HG02571 (cell line): ENCODE measurements around the gene REV3L.
"Not testable (repeated sequence)": the region's sequence is repeated elsewhere in the genome, so short reads cannot be mapped to it uniquely, and the experiment has no call there.

Source experiments
- ATAC-seq: cut with Tn5 transposase; IDR thresholded peaks from one replicate; pipeline ENCODE4 v1.9.1; 2021; ENCODE audit warnings: mild to moderate bottlenecking, moderate library complexity; ENCODE audit not compliant: unreplicated experiment

REV3L gene

DNA sequence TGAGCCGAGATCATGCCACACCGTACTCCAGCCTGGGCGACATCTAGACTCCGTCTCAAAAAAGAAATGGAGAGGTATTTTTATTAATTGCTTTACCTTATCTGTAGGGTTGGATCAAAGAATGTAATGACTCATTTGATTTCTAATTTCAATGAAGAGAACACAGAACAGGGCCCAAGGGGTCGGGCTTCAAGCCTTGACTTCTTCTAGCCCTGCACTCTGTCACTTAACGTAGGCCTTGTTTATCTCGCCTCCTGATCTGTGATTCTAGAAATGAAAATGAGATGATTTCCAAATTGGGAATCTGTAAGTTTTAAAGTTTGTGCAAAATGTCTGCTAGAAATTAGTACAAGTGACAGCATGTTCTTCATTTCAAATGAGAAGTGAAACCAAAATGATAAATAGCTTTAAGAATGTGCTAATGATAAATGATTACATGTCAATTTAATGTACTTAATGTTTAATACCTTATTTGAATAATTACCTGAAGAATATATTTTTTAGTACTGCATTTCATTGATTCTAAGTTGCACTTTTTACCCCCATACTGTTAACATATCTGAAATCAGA, 215.2 kb downstream of the REV3L start:
- no peak for ATAC-seq

DNA sequence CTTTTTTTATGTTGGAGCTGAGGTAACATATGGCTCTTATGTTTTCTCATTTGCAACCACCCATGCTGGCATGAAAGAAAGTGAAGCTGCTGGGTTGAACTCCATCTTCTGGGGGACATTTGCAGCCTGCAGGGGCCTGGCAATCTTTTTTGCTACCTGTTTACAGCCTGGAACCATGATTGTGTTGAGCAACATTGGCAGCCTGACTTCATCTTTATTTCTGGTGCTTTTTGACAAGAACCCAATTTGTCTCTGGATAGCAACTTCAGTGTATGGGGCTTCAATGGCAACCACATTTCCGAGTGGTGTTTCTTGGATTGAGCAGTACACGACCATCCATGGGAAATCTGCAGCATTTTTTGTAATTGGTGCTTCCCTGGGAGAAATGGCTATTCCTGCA, 216.7 kb downstream of the REV3L start:
- ATAC-seq, result no peak

DNA sequence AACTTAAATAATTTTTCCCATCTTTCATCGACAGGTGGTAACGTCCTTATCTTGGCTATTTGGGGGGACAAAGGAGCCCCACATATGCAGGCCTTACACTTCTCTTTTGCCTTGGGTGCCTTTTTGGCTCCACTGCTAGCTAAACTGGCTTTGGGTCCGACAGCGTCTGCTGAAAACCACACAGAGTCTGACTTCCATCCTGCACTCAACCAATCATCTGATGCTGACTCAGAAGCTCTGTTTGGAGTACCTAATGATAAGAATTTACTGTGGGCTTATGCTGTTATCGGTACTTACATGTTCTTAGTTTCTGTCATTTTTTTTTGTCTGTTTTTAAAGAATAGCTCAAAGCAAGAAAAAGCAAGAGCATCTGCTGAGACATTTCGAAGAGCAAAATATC, 217.2 kb downstream of the REV3L start:
- no peak for ATAC-seq

DNA sequence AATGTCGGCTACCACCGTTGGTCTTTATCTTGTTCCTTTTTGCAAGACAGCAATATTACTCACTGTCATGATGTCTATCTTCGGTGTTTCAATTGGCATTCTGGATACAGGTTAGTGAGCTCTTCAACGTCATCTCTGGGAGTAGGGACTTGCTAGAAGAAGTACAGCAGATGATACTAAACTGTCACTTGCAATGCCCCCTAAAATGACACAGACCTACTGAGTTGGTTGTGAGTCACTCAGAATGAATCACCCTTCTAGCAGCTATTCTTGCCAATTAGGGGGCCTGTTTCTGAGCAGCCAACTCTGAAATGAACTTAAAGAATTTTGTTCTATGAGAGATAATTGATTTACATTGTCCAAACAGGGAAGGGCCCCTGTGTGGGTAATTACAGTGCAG, 219.2 kb downstream of the REV3L start:
- ATAC-seq, result no peak

DNA sequence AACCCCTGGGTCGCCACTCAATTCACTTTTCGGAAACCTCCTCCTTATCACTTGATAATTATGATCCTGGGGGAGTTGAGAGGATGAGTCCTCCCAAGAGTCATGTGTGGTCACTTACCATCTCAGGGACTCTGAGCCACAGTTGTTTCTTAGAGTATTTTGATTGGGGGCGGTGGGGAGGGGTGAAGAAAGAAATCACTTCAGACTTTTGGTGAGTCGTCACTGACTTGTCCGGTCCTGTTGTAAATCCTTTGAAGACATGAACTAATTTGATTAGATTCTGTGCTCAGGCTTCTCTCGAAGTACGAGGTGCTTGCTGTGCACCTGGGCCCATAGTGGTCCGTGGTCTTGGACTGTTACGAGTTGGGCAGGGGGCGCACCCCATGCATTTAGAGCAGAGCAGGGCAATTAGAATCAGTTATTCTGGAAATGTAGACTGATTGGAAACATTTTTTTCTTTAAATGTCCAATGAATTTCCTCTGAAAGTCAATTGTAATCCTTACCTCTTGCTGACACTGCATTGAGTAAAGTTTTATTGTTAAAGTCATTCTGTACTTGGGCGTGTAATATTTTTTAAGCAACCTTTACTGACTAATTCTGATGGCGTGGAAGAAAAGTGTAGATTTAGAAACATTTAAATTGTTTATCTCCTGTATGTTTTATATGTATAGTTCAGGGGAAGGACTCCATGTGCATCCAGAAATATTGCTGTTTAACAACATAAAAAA, 222.3 kb downstream of the REV3L start:
- ATAC-seq, result no peak

DNA sequence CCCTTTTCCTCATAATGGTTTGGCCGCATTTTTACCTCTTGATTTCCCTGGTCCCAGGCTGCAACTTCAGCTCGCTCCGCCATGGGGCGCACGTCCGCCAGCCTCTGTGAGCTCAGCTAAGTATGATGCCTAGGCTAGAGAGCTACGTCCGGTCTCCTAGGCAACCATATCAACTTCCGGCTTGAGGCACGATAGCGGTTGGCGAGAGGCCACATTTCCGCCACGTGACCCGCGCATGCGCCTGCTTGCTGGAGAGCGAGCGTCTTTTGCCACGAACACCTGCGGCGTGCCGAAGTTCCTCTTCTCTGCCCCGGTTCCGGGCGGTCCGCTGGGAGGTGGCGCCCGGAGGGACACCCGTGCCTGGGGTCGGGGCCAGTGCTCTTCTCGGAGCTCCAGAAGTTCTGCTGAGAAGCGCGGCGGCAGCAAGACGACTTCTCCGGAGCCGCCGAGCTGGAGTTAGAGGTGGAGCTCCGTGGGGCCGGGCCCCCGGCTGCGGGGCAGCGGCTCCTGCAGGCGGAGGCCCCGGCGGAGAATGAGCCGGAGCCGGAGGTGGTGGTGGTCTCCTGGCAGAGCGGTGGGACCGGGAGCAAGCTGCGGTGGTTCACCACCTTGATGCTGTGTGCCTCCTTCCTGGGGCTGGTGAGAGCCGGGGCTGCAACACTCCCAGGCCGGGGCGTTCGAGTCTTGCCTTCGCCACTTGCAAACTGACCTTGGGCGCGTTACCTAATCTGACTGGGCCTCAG, 223.8 kb downstream of the REV3L start:
- peak; percentile 99 for ATAC-seq

DNA sequence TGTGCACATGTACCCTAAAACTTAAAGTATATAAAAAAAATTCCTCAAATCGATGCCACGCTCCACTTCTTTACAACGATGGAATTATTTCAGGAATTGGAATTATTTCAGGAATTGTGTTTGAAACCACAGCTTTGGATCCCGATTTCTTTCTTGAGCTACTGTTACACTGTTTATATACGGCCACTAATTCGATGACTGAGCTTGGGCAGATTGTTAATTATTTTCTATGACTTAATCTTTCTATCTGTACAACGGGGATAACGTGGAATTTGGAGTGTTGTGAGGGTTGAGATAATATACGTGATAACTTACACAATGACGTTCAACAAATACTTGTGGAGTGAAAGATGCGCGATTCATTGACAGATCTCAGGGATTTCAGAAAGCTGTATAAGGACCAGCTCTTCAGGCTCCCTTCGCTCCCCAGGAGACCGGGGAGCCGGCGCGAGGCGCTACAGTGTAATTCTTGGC, 224.4 kb downstream of the REV3L start:
- no peak for ATAC-seq

DNA sequence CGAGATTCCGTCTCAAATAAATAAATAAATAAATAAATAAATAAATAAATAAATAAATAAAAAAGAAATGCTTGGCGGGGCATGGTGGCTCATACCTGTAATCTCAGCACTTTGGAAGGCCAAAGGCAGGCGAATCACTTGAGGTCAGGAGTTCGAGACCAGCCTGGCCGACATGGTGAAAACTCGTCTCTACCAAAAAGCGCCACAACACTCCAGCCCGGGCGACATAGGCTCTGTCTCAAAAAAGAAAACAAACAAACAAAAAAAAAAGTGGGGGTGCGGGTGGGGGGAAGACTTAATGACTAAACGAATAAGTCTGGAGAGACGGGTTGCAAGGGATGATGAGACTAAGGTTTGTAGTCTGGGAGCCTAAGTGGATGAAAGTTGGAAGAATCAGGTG, 225.0 kb downstream of the REV3L start:
- ATAC-seq, result no peak

DNA sequence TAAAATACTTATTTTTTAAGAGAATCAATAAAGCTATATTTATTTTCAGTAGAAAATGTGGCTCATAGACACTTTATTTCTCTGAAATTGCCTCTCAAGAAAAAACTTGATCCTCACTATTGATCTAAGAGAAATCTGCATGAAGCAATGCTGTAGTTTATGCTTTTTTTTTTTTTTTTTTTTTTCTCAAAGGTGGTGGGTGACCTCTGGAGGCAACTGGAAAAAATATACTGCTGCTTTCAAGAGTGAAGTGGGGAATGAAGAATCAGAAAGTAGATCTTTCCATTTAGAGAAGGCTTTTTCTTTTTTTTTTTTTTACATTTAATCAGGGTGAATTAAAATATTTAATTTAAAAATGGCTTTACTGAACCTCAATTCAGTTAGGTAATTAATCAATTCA, 226.4 kb downstream of the REV3L start:
- no peak for ATAC-seq

DNA sequence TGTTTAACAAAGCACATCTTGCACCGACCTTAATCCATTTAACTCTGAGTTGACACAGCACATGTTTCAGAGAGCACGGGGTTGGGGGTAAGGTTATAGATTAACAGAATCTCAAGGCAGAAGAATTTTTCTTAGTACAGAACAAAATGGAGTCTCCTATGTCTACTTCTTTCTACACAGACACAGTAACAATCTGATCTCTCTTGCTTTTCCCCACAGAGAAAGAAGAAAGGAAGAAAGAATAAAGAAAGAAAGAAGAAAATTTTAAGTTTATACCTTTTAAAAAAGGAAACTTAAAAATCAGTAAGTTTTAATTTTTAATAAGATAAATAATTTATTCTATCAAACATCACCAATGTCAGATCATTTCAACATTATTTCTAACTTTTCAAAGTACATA, 227.2 kb downstream of the REV3L start:
- not testable (repeated sequence) for ATAC-seq

DNA sequence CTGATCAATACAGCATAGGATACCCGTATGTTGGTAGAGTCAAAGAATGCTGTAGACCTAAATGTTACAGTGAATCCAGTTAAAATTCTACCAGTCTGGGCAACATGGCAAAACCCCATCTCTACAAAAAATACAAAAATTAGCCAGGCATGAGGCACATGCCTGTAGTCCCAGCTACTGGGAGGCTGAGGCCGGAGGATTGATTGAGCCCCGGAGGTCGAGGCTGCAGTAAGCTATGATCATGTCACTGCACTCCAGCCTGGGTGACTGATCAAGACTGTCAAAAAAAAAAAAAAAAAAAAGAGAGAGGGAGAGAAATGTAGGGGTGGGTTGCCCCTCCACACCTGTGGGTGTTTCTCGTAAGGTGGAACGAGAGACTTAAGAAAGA, 228.2 kb downstream of the REV3L start:
- ATAC-seq, result no peak

DNA sequence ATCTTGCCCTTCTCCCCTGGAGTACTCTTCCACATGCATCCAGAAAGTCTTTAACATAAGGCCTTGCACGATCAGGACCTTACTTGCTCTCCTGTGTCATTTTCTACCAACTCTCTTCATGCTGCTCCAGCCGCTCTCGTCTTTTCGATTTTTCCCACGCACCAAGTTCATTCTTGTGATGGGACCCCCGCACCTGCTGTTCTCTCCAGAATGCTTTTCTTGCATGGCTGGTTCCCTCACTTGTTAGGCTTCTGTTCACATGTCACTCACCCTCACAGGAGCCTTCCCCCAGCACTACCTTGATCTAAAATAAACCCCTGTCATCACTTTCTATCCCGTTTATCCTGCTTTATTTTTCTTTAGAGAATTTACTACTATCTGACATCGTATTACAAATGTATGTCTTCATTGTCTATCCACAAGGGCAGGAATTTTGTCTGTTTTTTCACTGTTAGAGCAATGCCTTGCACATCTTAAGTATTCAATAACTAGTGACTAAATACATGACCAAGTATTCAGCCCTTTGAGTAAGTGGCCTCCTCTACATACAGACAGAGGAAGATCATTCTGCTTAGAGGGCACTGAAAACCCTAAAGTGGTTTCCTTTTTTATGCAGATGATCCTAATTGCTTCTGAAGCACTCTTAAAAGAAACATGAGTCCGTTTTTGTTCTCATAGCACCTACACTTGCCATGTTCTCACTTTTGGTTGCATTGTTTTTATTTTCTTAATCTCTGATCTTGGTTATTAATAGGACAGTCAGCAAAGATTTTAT, 228.8 kb downstream of the REV3L start:
- ATAC-seq, result no peak

DNA sequence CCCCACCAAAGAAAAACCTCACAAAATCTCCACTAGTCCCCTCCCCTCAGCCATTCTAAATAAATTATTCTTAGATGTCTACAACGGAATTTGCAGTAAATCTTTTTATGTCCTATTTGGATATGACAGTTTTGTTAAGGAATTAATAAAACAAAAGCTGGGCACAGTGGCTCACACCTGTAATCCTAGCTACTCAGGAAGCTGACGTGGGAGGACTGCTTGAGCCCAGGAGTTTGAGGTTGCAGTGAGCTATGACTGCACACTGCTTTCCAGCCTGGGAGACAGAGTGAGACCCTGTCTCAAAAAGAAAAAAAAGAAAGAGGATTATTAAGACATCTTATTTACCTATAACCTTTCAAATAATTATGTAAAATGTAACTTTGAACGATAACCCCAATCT, 230.3 kb downstream of the REV3L start:
- no peak for ATAC-seq

DNA sequence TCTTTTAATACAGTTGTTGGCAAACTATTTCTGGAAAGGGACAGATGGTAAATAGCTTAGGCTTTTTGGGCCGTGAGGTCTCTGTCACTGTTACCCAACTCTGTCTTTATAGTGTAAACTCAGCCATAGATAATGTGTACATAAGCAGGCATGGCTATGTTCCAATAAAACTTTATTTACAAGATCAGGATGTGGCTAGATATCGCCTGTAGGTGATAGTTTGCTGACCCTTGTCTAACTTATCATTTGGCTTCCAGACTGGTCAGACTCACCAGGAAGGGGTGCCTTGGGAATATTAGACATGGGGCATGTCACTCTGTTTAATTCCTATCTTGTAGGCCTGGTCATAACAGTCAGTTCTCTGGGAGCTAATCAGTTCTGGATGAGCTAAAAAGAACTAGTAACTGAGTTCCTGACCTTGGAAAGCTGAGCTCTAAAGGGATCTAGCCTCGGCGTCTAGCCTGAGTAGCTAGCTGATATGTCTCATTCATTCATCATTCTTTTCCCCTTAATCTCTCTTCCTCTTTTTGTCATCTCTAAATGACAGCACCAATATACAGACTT, 232.1 kb downstream of the REV3L start:
- no peak for ATAC-seq
